GM10266 (cell line): ENCODE results near the gene APBB1.

Experiments used
- DNase-seq: peaks from one replicate; pipeline ENCODE4 v3.0.0; 2012; ENCODE audit errors: extremely low spot score
- TF ChIP-seq, protein P1 (sequence below): IDR thresholded peaks from 2 replicates; pipeline ENCODE4 v1.5.1; 2012; ENCODE audit warnings: mild to moderate bottlenecking, low read depth; ENCODE audit not compliant: control insufficient read depth, insufficient read depth; ENCODE audit errors: missing control alignments

APBB1 gene

DNA sequence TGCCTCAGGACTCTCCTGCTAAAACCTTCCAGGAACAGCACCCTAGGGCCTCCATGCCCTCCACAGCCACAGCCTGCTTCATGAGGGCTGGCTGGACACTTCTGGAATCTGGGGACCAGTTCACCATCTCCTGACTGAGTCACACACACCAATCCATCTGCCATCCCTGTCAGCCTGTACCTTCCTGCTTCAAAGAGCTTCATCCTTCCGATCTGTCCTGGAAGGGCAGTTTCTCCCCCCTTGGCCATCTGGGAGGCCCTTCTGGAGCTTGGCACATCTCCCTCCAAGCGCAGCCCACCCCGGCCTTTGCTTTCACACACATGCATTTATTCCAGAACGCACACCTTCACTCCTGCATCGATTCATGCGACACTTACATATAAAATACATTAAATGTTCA, 13.0 kb downstream of the APBB1 start:
- DNase-seq, result no peak
- TF ChIP-seq, protein P1, sequence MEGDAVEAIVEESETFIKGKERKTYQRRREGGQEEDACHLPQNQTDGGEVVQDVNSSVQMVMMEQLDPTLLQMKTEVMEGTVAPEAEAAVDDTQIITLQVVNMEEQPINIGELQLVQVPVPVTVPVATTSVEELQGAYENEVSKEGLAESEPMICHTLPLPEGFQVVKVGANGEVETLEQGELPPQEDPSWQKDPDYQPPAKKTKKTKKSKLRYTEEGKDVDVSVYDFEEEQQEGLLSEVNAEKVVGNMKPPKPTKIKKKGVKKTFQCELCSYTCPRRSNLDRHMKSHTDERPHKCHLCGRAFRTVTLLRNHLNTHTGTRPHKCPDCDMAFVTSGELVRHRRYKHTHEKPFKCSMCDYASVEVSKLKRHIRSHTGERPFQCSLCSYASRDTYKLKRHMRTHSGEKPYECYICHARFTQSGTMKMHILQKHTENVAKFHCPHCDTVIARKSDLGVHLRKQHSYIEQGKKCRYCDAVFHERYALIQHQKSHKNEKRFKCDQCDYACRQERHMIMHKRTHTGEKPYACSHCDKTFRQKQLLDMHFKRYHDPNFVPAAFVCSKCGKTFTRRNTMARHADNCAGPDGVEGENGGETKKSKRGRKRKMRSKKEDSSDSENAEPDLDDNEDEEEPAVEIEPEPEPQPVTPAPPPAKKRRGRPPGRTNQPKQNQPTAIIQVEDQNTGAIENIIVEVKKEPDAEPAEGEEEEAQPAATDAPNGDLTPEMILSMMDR, result no peak

DNA sequence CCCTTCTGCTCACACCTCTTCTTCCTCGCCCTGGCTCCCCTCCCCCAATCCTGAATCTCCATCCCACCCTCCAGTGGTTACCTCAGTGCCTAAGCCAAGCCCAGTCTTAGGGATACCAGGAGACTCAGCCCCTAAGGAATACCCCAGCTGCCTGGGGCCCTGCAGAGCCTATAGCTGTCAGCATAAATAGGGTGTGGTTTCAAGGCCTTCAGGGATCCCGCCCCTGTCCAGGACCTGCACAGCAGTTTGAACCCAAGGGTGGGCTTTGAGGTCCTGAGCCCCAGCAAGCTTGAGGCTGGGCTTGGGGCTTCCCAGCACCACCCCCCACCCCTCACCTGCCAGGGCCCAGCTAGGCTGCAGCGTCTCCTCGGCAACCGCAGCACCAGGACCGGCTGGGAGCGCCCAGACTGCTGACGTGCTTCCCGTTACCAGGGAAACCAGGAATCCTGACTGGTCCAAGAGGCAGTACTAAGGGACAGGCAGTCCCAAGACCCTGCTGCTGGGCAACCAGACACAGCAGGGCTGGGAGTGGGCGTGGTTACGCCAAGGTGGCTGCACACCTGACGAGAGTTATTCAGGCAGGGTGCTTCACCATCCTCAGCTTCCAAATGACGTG, 13.7 kb downstream of the APBB1 start:
- no peak for DNase-seq
- TF ChIP-seq, protein P1, result no peak

DNA sequence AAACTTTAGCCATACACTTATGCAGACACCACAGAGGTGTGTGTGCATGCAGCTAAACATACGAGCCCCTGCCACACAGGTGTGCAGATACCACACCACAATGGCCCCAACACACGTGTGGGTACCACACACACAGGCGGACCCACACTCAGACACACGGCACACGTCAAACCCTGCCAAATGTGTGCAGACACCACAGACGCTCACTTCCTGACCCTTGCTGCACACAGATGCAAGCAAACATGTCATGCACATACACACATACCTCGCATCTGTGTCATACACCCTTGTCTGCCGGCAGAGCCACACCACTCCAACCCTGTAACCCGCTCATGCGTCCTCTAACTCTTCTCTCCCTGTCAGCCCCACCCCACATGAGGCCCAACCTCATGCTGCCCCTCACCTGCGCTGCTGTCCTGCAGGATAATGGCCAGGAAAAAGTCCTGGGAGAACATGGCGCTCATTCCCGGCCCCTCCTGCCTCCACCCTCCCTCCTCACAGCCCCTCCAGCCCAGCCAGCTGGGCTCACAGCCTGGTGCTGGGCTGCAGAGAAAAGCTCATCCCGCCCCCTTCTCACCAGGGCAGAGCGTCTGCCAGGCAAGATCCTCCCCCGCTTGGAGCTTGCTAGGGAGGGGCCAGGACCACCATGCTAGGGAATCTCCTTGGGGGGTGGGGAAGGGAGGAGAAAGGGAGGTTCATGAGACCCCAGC, 14.4 kb downstream of the APBB1 start:
- DNase-seq, result no peak
- TF ChIP-seq, protein P1, result no peak

DNA sequence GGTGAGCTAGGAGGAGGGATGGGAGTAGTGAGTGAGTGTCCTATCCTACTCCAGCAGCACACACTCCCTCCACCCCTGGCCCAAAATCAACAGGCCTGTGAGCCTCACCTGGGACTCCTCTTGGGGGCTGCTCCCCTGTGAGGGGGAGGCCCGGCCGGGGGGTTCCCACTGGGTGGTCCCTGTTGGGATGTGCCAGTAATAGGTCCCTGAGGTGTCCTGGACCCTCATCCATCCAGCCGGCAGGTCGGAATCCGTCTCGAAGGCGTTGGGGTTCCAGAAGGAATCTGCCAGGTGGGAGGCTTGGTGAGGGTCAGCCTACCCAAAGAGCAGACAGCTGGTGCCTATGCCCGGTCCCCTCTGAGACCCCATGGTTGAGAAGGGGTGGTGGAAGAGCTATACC, 15.4 kb downstream of the APBB1 start:
- TF ChIP-seq, protein P1, result no peak
- DNase-seq, result no peak

DNA sequence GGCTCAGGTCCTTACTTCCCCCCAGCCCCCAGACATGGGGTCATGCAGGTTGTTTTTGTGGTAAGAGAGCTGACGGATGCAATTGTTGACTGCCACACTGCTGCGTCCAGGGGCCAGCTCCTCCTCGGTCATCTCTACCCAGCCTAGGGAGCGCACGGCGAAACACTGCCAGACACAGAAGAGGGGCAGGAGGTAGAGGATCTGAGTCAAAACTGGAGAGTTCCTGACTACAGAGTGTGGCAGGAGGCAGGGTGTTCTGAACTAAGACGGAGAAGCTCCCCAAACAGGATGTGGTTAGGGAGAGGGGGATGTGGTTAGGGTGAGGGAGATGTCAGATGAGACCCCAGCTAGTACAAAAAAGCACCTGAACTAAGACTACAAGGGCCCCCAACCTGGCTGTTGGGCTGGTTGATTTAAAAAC, 16.3 kb downstream of the APBB1 start:
- peak; percentile 82 for DNase-seq
- TF ChIP-seq, protein P1, result no peak

DNA sequence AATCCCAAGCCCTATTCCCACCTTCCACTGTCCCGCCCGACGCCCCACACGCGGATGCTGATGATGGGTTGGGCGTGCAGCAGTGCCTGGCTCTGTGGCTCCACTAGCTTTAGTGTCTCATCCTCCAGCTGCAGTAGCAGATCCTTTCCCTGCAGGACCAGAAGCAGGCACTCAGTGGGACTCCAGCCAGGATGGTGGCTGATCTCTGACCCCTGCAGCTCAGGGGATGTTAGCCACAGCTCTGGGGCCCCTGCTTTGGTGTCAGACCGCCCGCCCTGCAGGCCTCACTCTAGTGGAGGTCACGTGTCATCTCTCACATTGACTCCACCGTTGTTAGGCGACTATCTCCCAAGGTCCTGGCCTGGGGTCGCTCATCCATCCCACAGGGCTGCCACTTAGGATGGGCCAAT, 16.8 kb downstream of the APBB1 start:
- peak; percentile 59 for DNase-seq
- TF ChIP-seq, protein P1, result no peak

DNA sequence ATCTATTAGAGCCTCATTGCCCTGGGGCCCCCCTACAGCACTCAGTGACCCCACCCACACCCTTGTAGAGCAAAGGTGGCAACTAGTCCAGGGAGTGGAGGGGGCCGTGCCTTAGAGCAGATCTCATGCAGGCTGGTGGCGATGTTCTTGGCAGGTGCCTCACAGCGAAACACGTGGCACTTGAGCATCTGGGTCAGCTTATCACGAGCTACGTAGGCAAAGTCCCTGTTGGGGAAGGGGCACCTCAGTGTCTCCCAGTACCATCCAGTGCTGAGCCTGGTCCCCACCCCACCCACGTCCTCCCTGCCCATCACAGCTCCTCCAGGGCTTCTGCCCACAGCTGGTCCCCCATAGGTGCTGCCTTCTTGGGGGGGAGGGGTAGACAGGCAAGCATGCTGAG, 17.4 kb downstream of the APBB1 start:
- TF ChIP-seq, protein P1, result no peak
- no peak for DNase-seq
